ENCODE results near the gene HSPA12B. TPM values are rescaled to one million over a fixed set of nuclear protein-coding genes. Genes with fewer than 3 reads are reported as not detected.

Gene HSPA12B
- polyA plus RNA-seq, 1 of the 3 experiments (the other 2 are of a cell fraction) = 0.46 TPM

DNA sequence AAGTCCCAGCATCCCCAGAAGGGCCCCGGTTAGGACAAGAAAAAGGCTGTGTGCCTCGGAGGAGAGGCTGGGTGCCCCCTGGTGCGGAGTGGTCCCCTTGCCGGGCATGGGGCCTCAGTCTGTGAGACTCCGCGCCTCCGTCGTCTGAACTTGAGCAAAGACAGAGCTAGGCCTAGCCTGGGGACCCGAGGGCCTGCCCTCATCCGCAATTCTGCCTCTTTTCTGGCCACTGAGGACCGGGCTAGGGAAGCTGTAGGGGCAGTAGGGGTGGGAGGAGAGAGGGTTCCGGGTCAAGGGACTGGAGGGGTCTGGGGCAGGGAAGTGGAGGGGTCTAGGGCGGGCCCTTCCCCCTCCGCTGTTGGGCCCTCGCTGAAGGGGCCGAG, 550 bp upstream of the HSPA12B start:
- no peak overlapping the region for H3K4me2 ChIP-seq
- H3K79me2 ChIP-seq (ENCODE audit: insufficient read depth) = no peaks in the 10 kb centered on the region
- H3K9ac ChIP-seq = no peak overlapping the region
- no peaks in the 10 kb centered on the region for H3K9me3 ChIP-seq
- H4K20me1 ChIP-seq (ENCODE audit: insufficient read depth) = no peaks in the 10 kb centered on the region
- no peak for DNase-seq
- ChIA-PET CTCF (interaction anchor here (1.0 to 1.4 kb wide), 2 partner anchors 12 to 17 kb away, joined by 3 read pairs; no protein-coding TSS in a partner anchor), POLR2A (no interaction called here)
- no peak overlapping the region for H2AFZ ChIP-seq (ENCODE audit: low read depth)
- no peaks in the 10 kb centered on the region for H3K9me2 ChIP-seq
- H3K27me3 ChIP-seq (ENCODE audit: insufficient read depth) = peaks cover 29% of the 10 kb centered on the region
- no peak overlapping the region for H3K4me3 ChIP-seq (ENCODE audit: low read depth in 2 of 2, low read length in 1 of 2)
- H3F3A ChIP-seq (replicated peaks; ENCODE audit: insufficient read depth) = no peaks in the 10 kb centered on the region
- no peaks in the 10 kb centered on the region; a peak in 1 of 4 replicates for H3K4me1 ChIP-seq (ENCODE audit: control insufficient read depth in 1 of 2, insufficient read depth in 2 of 2, low read depth in 1 of 2, low read length in 1 of 2)
- H3K27ac ChIP-seq (ENCODE audit: low read depth in 2 of 2, low read length in 1 of 2) = no peak overlapping the region
- WGBS (ENCODE audit: low lambda C conversion rate) = 79% methylated on average over 9 of the region's 16 CpGs
- H3K36me3 ChIP-seq (replicated peaks in 1 of 2; ENCODE audit: control insufficient read depth in 1 of 2, insufficient read depth in 2 of 2, low read length in 1 of 2) = no peaks in the 10 kb centered on the region
- TF ChIP-seq YY1 (IDR thresholded peaks at IDR 0.05; ENCODE audit: low read depth) = no peak
- TF ChIP-seq MXI1 (IDR thresholded peaks at IDR 0.05; ENCODE audit: low read depth, low read length) = no peak
- TF ChIP-seq, protein P1, sequence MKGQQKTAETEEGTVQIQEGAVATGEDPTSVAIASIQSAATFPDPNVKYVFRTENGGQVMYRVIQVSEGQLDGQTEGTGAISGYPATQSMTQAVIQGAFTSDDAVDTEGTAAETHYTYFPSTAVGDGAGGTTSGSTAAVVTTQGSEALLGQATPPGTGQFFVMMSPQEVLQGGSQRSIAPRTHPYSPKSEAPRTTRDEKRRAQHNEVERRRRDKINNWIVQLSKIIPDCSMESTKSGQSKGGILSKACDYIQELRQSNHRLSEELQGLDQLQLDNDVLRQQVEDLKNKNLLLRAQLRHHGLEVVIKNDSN (IDR thresholded peaks at IDR 0.05; ENCODE audit: borderline replicate concordance, low read depth) = no peak
- no peak for TF ChIP-seq TEAD4 (IDR thresholded peaks at IDR 0.05; ENCODE audit: borderline replicate concordance, insufficient read depth)

GRCh38 chr20:3733119-3733995, 872 bp downstream of the HSPA12B start:
- ChIA-PET CTCF (no interaction called here), POLR2A (no interaction called here)
- Histone ChIP-seq H3K27ac (ENCODE audit: low read depth in 2 of 2, low read length in 1 of 2) (no peak overlapping the region), H3K9me2 (no peaks in the 10 kb centered on the region), H3K27me3 (ENCODE audit: insufficient read depth) (peaks cover 14% of the 10 kb centered on the region), H3K9ac (no peak overlapping the region), H3K79me2 (ENCODE audit: insufficient read depth) (no peaks in the 10 kb centered on the region), H2AFZ (ENCODE audit: low read depth) (no peak overlapping the region), H3K4me1 (ENCODE audit: control insufficient read depth in 1 of 2, insufficient read depth in 2 of 2, low read depth in 1 of 2, low read length in 1 of 2) (no peaks in the 10 kb centered on the region; a peak in 1 of 4 replicates), H3K4me3 (ENCODE audit: low read depth in 2 of 2, low read length in 1 of 2) (no peak overlapping the region), H3K36me3 (replicated peaks in 1 of 2; ENCODE audit: control insufficient read depth in 1 of 2, insufficient read depth in 2 of 2, low read length in 1 of 2) (no peaks in the 10 kb centered on the region), H3K4me2 (no peak overlapping the region), H3F3A (replicated peaks; ENCODE audit: insufficient read depth) (no peaks in the 10 kb centered on the region), H3K9me3 (no peaks in the 10 kb centered on the region), H4K20me1 (ENCODE audit: insufficient read depth) (no peaks in the 10 kb centered on the region)
- 96% methylated on average over 18 of the region's 20 CpGs for WGBS (ENCODE audit: low lambda C conversion rate)
- no peak for DNase-seq
- no peak for TF ChIP-seq NFIC (IDR thresholded peaks at IDR 0.05; ENCODE audit: borderline replicate concordance)
- TF ChIP-seq GATA2 (CRISPR knock-in tag; IDR thresholded peaks at IDR 0.05) = no peak
- no peak for TF ChIP-seq CHD2 (IDR thresholded peaks at IDR 0.05; ENCODE audit: low read length, partially characterized antibody)
- no peak for TF ChIP-seq SIN3A (IDR thresholded peaks at IDR 0.05; ENCODE audit: borderline replicate concordance, low read depth, low read length)
- TF ChIP-seq ZBTB33 (IDR thresholded peaks at IDR 0.05; ENCODE audit: borderline replicate concordance, low read depth) = no peak
- no peak for TF ChIP-seq RXRA (IDR thresholded peaks at IDR 0.05; ENCODE audit: borderline replicate concordance, low read depth)
- TF ChIP-seq RAD21 (IDR thresholded peaks at IDR 0.05; ENCODE audit: low read length) = no peak
- TF ChIP-seq, protein P2, sequence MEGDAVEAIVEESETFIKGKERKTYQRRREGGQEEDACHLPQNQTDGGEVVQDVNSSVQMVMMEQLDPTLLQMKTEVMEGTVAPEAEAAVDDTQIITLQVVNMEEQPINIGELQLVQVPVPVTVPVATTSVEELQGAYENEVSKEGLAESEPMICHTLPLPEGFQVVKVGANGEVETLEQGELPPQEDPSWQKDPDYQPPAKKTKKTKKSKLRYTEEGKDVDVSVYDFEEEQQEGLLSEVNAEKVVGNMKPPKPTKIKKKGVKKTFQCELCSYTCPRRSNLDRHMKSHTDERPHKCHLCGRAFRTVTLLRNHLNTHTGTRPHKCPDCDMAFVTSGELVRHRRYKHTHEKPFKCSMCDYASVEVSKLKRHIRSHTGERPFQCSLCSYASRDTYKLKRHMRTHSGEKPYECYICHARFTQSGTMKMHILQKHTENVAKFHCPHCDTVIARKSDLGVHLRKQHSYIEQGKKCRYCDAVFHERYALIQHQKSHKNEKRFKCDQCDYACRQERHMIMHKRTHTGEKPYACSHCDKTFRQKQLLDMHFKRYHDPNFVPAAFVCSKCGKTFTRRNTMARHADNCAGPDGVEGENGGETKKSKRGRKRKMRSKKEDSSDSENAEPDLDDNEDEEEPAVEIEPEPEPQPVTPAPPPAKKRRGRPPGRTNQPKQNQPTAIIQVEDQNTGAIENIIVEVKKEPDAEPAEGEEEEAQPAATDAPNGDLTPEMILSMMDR (IDR thresholded peaks at IDR 0.05) = no peak
- TF ChIP-seq TCF12 (IDR thresholded peaks at IDR 0.05) = no peak
- TF ChIP-seq GABPA (IDR thresholded peaks at IDR 0.05; ENCODE audit: low read depth) = no peak
- TF ChIP-seq ELF1 (IDR thresholded peaks at IDR 0.05) = no peak
- TF ChIP-seq MEF2A (IDR thresholded peaks at IDR 0.05; ENCODE audit: borderline replicate concordance, low read depth) = no peak
